HUES48 (cell line): ENCODE measurements around the gene TNNC1.

Experiments
- H3K27ac ChIP-seq: one replicate; pipeline ENCODE4 v1.7.0; 2013; ENCODE audit warnings: low read depth, low read length, inconsistent platforms
- H3K27me3 ChIP-seq: 2 replicates; pipeline ENCODE4 v1.6.1; 2013; ENCODE audit warnings: mild to moderate bottlenecking, low read length; ENCODE audit not compliant: control insufficient read depth, insufficient read depth
- H3K36me3 ChIP-seq: 2 replicates; pipeline ENCODE4 v1.6.1; 2013; ENCODE audit warnings: low read length; ENCODE audit not compliant: control insufficient read depth, insufficient read depth
- H3K4me1 ChIP-seq: 2 replicates; pipeline ENCODE4 v1.6.1; 2013; ENCODE audit warnings: mild to moderate bottlenecking, low read length; ENCODE audit not compliant: control insufficient read depth, insufficient read depth
- H3K4me3 ChIP-seq: 2 replicates; pipeline ENCODE4 v1.5.1; 2013; ENCODE audit warnings: mild to moderate bottlenecking, low read depth, low read length
- H3K9ac ChIP-seq: 2 replicates; pipeline ENCODE4 v1.6.1; 2013; ENCODE audit warnings: mild to moderate bottlenecking, low read depth, low read length, moderate library complexity
- H3K9me3 ChIP-seq: 2 replicates; pipeline ENCODE4 v1.6.1; 2013; ENCODE audit warnings: low read length; ENCODE audit not compliant: control insufficient read depth, insufficient read depth

Gene TNNC1

DNA sequence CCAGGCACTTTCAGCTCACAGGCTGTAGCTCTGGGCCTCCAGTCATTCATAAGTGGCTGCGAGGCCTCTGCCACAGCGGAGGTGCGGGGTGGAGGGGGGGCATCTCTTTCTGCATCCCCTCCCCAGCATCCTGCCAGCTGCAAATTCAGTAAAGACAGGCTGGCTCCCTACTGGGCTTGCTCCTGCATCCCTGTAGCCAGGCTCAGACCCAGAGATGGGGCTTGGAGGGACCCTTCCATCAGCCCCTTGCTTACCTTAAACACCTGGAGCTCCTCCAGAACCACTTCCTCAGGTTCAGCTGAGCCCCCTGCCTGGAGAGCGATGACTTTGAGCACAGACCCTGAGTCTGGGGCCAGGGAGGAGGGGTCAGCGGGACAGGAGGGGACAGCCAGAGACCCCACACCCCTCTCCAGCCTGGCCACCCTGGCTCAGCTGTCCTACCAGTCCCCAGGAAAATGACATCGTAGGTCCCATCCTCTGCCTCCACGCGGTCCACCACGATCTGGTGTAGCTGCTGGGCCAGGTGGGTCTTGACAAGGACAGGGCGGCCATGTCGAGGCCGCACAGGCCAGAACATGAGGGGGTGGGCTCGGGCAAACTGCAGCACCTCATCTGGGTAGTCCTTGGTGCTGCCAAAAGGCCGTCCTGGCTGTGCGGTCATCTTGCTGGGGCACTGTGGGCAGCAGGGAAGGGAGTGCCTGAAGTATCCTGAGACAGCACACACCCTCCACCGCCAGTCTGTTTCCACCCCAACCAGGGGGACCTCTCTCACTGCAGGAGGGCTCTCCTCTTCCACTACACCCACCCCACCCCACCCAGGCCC is 14.2 kb downstream of the TNNC1 start:
- no peaks in the 10 kb centered on the region for H3K36me3 ChIP-seq
- H3K27me3 ChIP-seq = no peaks in the 10 kb centered on the region
- no peaks in the 10 kb centered on the region for H3K9me3 ChIP-seq
- H3K4me3 ChIP-seq = no peak overlapping the region
- no peaks in the 10 kb centered on the region for H3K4me1 ChIP-seq
- H3K9ac ChIP-seq = no peak overlapping the region
- no peak overlapping the region for H3K27ac ChIP-seq

DNA sequence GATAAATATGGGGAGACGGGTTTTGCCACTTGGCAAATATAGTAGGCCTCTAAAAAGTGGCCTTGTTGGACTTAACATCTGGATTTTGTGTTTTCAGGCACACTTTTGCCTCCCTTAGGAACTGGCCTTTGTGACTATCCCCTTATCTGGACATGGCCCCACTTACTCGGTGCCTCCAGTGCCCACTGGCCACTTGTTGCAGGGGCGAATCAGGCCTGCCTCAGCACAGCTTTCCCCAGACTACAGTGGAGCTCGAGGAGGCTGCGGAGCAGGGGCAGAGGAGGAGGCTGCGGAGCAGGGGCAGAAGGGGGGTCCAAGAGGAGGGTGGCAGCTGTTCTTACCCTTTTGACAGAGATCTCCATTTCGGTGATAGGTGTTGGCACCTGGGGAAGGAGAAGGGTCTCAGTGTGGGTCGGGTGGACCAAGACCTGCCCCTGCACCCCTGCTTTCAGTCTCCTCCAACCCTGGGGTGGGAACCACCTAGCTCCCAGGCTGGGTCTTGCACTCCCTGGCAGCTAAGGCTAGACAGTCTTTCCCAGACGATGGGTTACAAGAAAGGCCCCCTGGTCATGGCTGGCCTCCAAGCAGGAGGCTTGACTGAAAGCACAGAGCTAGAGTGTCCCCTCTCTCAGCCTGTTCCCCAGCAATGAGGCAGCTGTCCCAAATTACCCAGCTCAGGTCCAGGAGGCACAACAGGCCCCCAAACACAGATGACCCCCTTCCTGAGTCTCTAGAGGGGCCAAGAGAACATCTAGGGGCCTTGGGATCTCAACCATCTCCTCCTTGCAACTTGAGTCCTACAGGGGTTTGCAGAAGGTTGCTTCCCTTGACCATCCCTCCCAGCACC is 15.0 kb downstream of the TNNC1 start:
- no peak overlapping the region for H3K27ac ChIP-seq
- H3K9ac ChIP-seq = no peak overlapping the region
- no peak overlapping the region for H3K4me3 ChIP-seq

DNA sequence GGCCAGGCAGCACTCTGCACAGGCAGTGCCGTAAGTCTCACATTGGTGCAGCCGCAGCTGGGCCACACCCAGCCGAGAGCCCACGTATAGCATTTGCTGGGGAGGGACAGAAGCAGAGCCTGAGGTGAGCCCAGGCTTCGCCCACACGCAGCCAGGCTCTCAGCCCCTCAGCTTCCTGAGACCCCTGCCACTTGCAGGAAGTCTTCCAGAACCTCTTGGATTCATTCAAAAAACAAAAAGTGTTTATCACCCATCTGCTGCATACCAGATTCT is 15.8 kb downstream of the TNNC1 start:
- H3K9me3 ChIP-seq = no peaks in the 10 kb centered on the region
- H3K4me1 ChIP-seq = no peaks in the 10 kb centered on the region
- H3K27ac ChIP-seq = no peak overlapping the region
- no peaks in the 10 kb centered on the region for H3K36me3 ChIP-seq
- no peak overlapping the region for H3K9ac ChIP-seq
- H3K4me3 ChIP-seq = no peak overlapping the region
- no peaks in the 10 kb centered on the region for H3K27me3 ChIP-seq

More for the DNA sequence above, 15.0 kb downstream of the TNNC1 start:
- no peaks in the 10 kb centered on the region for H3K36me3 ChIP-seq
- H3K27me3 ChIP-seq = no peaks in the 10 kb centered on the region
- H3K4me1 ChIP-seq = no peaks in the 10 kb centered on the region
- no peaks in the 10 kb centered on the region for H3K9me3 ChIP-seq

DNA sequence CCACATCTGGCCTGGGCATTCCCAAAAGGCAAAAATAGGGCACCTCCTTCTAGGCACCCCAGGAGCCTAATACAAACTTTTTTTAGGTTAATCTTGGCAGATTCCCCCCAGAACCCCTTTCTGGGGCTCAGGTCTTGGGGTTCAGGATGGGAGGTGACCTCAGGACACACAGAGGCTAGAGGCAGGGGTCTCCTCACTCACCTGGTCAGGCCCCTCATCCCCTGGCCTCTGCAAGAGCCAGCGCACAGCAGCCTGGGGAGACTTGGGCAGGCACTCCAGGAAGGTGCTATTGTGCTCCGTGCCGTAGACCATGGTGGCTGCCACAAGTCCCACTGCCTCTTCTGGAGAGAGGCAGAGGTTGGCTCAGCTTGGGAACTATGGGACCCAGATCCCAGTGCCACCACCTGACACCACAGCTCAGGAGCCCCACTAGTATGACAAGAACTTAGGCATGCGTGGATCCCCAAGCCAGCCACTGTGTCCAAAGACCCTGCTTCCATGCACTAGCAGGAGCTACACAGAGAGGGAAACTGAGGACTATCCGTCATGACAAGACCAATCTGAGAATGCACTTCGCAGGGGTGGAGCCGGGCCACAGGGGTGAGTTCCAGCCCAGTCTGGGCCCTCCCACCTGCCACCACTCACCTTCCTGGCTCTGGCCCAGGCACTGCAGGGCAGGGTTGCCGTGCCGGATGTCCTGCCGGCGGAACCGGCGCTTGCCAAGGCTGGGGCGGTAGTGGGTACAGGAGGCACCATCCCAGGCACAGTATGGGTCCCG is 16.3 kb downstream of the TNNC1 start:
- no peak overlapping the region for H3K4me3 ChIP-seq
- H3K27me3 ChIP-seq = no peaks in the 10 kb centered on the region
- H3K9me3 ChIP-seq = no peaks in the 10 kb centered on the region
- no peaks in the 10 kb centered on the region for H3K4me1 ChIP-seq
- H3K36me3 ChIP-seq = no peaks in the 10 kb centered on the region
- H3K27ac ChIP-seq = no peak overlapping the region
- no peak overlapping the region for H3K9ac ChIP-seq

DNA sequence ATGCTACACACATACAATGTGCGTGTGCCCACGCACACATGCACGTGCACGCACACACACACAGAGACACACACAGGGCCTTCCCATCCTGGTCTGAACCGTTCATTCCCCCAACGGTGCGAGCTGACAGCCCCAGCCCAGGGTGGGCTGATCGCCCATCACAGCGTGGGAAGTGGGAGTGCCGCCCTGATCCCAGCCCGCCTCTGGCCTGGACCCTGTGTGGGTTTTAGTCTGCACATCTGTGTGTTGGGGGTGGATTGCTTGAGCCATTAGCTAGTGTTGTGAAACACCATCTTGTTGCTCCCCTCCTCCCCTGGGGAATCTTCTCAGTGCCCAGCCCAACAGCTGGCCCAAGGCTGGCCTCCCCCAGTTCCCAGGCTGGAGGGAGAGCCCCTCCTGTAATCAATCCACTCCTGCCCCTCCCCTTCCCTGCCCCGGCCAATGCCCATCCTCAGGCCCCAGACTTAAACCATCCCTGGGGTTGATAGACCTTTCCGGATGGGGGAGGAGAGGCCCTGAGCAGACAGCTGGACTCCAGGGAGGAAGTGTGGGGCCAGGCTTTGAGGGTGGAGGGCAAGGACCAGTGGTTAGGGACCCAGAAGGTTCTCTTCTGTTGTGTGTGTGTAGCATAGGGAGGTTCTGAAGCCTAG is 17.2 kb downstream of the TNNC1 start:
- no peak overlapping the region for H3K9ac ChIP-seq
- no peaks in the 10 kb centered on the region for H3K27me3 ChIP-seq
- H3K9me3 ChIP-seq = no peaks in the 10 kb centered on the region
- no peaks in the 10 kb centered on the region for H3K36me3 ChIP-seq
- H3K4me3 ChIP-seq = no peak overlapping the region
- no peaks in the 10 kb centered on the region for H3K4me1 ChIP-seq
- no peak overlapping the region for H3K27ac ChIP-seq

DNA sequence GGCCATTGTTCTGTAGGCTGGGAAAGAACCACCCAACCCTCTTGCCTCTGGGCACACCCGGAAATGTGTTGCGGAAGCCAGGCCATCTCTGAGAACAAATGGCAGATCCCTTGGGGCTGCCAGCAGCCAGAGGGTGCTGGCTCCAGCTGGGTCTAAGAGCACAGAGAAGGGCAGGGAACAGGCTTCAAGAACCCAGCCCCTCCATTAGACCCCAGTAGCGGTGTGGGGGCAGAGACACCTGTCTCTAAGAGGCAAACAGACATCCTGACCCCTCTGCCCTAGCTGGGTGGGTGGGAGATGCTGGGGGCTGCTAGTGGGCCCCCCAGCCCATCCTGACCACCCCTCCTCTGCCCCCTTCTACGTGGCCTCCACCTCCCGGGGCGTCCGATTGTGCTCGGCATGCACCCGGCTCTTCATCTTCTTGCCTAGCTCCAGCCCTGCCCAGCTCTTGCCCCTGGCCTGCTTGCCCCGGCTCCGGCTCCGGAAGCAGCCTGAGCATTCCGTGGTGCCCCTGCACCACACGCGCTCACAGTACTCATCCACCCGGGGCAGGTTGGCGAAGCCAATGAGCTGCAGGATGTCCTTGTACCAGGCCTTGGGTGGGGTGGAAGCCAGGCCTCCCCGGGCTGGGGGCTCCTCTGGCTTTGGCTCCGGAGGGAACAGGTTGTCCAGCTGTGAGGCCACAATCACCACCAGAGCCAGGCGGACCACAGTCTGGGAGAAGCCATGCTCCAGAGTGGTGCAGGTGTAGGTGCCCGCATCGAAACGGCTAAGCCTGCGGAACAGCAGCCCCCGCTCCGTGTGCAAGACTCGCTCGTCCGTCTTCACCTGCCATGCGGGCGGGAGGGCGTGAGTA is 18.4 kb downstream of the TNNC1 start:
- Histone ChIP-seq H3K36me3 (no peaks in the 10 kb centered on the region), H3K4me3 (no peak overlapping the region), H3K9me3 (no peaks in the 10 kb centered on the region), H3K27ac (no peak overlapping the region), H3K9ac (no peak overlapping the region), H3K27me3 (no peaks in the 10 kb centered on the region), H3K4me1 (no peaks in the 10 kb centered on the region)

DNA sequence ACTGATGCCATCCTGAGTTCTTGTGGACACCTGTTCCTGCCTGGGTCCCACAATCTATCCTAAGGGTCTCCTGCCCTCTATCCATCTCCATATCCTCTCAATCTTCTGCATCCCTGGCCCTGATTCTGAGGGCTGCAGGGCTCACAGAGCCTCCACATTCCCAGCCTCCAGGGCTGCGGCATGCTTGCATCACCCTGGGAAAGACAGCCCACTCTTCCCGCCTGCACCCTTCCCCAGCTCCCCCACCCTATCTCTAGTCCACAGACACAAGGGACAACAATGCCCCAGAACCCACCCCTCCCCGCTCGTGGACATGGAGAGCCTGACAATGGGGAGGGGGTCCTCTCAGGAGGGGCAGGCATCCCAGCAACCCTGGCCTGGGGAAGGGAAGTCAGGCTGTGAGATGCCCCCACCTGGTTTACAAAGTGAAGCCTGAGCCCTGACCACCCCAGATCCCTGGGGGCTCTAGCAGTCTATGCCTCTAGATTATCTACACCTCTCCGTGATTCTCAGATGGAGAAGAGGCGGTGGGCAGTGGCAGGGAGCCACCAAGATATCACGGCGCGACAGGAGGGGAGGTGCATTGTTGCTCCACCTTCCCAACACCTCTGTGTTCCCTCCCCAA is 19.2 kb downstream of the TNNC1 start:
- Histone ChIP-seq H3K4me3 (no peak overlapping the region), H3K9ac (no peak overlapping the region), H3K27ac (no peak overlapping the region), H3K9me3 (no peaks in the 10 kb centered on the region), H3K36me3 (no peaks in the 10 kb centered on the region), H3K4me1 (no peaks in the 10 kb centered on the region), H3K27me3 (no peaks in the 10 kb centered on the region)

DNA sequence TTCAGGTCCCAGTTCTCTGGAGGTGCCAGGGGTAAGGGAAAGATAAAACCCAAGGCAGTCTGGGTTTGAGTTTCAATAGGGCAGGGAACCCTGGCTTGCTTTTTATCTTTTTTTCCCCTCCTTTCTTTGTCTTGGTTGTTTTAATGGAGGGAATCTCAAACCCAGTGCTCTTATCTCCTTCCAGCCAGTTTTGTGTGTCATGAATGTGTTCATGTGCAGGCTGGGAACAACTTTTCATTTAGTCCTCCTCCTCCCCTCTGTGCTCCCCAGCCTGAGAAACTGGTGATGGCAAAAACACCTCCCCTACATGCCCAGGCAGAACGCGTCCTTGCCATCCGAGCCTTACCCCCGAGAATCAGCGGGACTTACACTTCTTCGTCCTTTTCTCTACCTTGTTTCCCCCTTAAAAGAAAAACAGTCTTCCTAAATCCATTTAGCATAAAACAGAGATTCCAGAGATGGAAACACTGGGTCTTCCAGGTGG is 19.8 kb downstream of the TNNC1 start:
- Histone ChIP-seq H3K36me3 (no peaks in the 10 kb centered on the region), H3K27me3 (no peaks in the 10 kb centered on the region), H3K4me3 (no peak overlapping the region), H3K9ac (no peak overlapping the region), H3K4me1 (no peaks in the 10 kb centered on the region), H3K9me3 (no peaks in the 10 kb centered on the region), H3K27ac (no peak overlapping the region)

DNA sequence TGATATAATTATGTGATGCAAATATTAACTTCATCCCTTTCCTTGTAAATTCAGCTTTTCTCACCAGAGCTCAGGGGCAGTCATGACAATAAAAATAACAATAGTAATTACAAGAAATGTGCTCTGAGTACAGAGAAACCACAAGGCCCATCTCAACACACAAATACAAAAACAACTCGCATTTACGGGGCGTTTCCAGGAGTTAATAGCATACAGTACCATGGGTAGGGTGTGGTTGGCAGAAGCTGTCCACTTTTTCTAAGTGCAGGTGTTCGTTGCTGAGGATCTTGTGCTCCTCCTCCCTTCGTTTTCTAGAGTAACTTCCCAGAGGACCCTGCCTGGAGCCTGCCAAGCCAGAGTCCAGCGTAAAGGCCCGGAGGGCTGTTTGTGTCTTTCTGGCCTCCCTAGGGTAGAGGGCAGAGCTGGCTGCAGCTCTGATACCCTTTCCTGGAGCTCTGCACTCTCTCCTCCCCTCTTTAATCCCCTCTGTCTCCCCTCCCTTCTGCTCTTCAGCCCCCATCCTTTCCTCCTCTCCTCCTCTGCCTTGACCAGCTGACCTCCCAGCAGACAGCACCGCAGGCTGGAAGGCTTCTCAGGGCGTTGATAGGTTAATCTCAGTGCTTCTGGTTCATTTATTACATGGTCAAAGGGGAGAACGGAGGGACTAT is 20.4 kb downstream of the TNNC1 start:
- no peak overlapping the region for H3K27ac ChIP-seq
- no peaks in the 10 kb centered on the region for H3K9me3 ChIP-seq
- no peaks in the 10 kb centered on the region for H3K36me3 ChIP-seq
- H3K4me1 ChIP-seq = no peaks in the 10 kb centered on the region
- no peaks in the 10 kb centered on the region for H3K27me3 ChIP-seq
- no peak overlapping the region for H3K9ac ChIP-seq
- no peak overlapping the region for H3K4me3 ChIP-seq
